BE2C (cell line): ENCODE measurements around the gene ABTB2.

ENCODE experiments used
- DNase-seq: peaks from one replicate; pipeline ENCODE4 v3.0.0-alpha.2; 2020
- H3K27me3 ChIP-seq: fragments of 250-450 bp; sonication (Bioruptor Pico); 2 replicates; pipeline ENCODE4 v1.5.1; 2020; ENCODE audit warnings: mild to moderate bottlenecking
- H3K36me3 ChIP-seq: fragments of 250-450 bp; sonication (Bioruptor Pico); 2 replicates; pipeline ENCODE4 v1.5.1; 2020; ENCODE audit warnings: mild to moderate bottlenecking
- H3K4me1 ChIP-seq: fragments of 250-450 bp; sonication (Bioruptor Pico); 2 replicates; pipeline ENCODE4 v1.5.1; 2020
- H3K4me3 ChIP-seq: 2 replicates; pipeline ENCODE4 v1.5.1; 2011; ENCODE audit warnings: low read depth, low read length
- H3K9me3 ChIP-seq: fragments of 250-450 bp; sonication (Bioruptor Pico); 2 replicates; pipeline ENCODE4 v1.5.1; 2020
- CTCF ChIP-seq: IDR thresholded peaks from 2 replicates; pipeline ENCODE4 v1.5.1; 2012; ENCODE audit warnings: mild to moderate bottlenecking, low read depth, low read length

The ABTB2 gene

DNA sequence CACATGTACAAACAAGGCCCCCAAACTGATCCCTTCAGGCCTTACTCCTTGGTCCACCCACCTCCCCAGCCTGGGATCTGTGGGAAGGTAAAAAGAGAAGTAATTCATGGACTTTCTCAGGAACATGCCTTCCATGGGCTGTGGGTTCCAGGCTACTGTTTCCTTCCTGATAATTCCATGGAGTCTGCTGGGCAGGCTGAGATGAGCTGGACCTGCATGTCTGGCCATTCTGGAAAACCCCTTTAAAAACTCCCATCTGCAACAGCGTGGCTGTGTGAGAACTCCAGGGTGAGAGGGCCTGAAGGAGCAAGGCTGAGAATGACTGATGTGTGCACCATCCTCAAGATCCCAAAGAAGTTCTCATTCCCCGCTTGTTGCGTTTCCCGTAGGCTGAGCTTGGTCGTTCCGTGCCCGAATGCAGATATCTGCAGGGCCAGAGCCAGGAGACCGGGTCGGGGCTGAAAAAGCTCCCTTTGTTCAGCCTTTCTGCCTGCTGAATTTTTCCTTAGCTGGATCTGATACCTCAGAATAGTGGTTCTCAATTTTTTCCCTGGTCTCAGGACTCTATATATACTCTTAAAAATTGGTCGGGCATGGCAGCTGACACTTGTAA lies 179.5 kb downstream of the ABTB2 start:
- Histone ChIP-seq H3K4me1 (no peaks in the 10 kb centered on the region; the same call in 1 of the 2 replicates), H3K9me3 (no peaks in the 10 kb centered on the region; the same call in 1 of the 2 replicates), H3K36me3 (no peaks in the 10 kb centered on the region), H3K4me3 (no peak overlapping the region), H3K27me3 (no peaks in the 10 kb centered on the region)
- DNase-seq = no peak
- no peak for TF ChIP-seq CTCF

DNA sequence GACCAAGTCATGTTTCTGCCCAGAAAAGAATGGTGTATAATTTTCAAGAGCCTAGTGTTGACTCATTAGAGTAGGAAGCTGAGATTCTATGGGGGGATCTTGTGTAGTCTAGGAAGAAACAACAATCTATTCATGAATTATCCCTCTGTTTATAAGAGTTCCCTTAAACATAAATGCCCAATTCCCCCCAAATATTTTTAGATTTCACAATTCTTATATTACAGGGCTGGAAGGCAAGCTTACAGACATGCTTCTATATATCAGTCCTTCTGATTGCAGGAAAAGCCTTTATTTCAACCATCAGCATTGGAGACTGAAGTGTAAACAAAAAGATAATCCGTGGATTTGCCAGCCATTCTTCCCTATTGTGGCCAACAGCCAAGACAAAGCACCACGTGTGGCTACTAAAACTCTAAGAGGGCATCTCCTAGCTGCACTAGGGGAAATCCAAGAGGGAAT lies 181.0 kb downstream of the ABTB2 start:
- Histone ChIP-seq H3K36me3 (no peaks in the 10 kb centered on the region), H3K4me1 (no peaks in the 10 kb centered on the region; the same call in 1 of the 2 replicates), H3K9me3 (no peaks in the 10 kb centered on the region; the same call in 1 of the 2 replicates), H3K27me3 (no peaks in the 10 kb centered on the region), H3K4me3 (no peak overlapping the region)
- no peak for TF ChIP-seq CTCF
- no peak for DNase-seq

GRCh38 chr11:34175284-34176019 lies 182.4 kb downstream of the ABTB2 start:
- no peaks in the 10 kb centered on the region for H3K36me3 ChIP-seq
- H3K9me3 ChIP-seq = no peaks in the 10 kb centered on the region; the same call in 1 of the 2 replicates
- no peak overlapping the region for H3K4me3 ChIP-seq
- no peak for DNase-seq
- no peaks in the 10 kb centered on the region; the same call in 1 of the 2 replicates for H3K4me1 ChIP-seq
- TF ChIP-seq CTCF = no peak
- H3K27me3 ChIP-seq = no peaks in the 10 kb centered on the region

GRCh38 chr11:34174412-34175041 lies 183.3 kb downstream of the ABTB2 start:
- no peaks in the 10 kb centered on the region for H3K36me3 ChIP-seq
- DNase-seq = peak; percentile 78
- peak overlapping the region; percentile 41 for H3K4me3 ChIP-seq
- H3K27me3 ChIP-seq = no peaks in the 10 kb centered on the region
- no peaks in the 10 kb centered on the region; the same call in 1 of the 2 replicates for H3K4me1 ChIP-seq
- H3K9me3 ChIP-seq = no peaks in the 10 kb centered on the region; the same call in 1 of the 2 replicates
- peak; percentile 70 for TF ChIP-seq CTCF

GRCh38 chr11:34173050-34173449 lies 184.8 kb downstream of the ABTB2 start:
- TF ChIP-seq CTCF = no peak
- no peaks in the 10 kb centered on the region for H3K36me3 ChIP-seq

More at GRCh38 chr11:34173050-34173449, 184.8 kb downstream of the ABTB2 start:
- no peak overlapping the region for H3K4me3 ChIP-seq
- H3K27me3 ChIP-seq = no peaks in the 10 kb centered on the region
- H3K9me3 ChIP-seq = no peaks in the 10 kb centered on the region; the same call in 1 of the 2 replicates
- no peaks in the 10 kb centered on the region; the same call in 1 of the 2 replicates for H3K4me1 ChIP-seq
- no peak for DNase-seq
